ENCODE data around the gene APOL4.
"Not testable (repeated sequence)": the region's sequence is repeated elsewhere in the genome, so short reads cannot be mapped to it uniquely, and the experiment has no call there.

The APOL4 gene

DNA sequence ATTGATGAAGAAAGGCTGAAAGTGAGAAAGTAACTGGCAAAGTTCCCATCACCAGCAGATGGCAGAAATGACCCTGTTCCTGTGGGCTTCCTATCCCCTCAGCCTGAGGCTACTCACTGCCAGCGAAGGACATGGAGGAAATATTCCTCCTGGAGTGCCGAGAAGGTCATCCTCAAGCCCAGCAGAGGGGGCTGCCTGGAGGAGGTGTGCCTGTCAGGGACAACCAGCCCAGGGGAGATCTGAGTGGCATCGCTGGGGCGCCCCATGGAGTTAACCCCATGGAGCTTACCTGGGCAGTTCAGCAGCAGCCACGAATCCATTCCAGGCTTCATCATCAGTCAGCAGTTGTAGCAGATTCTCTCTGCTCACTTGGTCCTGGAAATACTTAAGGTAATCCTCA, 29.4 kb upstream of the APOL4 start:
- not testable (repeated sequence) for FAIRE-seq

DNA sequence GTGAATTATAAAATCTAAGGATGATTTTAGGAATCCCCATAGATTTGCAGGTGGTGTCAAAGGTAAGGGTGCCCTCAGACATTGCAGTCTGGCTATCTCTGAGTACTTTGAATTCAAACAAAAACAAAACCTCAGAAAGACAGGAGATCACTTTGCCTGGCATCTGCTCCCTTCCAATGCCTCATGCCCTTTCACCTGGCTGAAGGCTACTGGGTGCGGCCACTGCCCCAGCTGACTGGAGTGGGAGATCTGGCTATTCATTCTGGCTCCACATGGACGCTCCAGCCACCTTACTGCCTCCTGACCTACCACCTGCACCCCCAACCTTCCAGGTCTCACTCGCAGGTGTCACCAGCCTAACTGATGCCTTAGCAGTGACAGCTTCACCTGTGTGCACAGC, 28.0 kb upstream of the APOL4 start:
- not testable (repeated sequence) for FAIRE-seq

DNA sequence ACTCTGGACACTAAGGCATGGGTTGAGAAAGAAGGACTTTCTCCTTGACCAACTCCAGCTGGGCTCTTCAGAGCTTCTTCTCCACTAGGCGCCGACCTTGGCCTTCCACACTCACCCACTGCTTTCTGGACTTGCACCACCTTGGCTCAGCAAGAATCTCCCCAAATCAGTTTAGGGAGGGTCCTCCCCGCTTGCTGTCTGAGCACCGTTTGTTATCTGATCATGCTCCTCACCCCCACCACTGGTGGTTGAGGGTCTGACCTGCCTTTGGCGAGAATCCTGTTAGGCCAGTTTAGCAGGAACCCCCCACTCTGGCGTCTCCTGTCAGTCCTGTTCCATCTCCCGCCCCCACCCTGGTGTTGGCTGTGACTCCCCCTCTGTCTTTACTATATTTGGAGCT, 27.3 kb upstream of the APOL4 start:
- no peak for FAIRE-seq

DNA sequence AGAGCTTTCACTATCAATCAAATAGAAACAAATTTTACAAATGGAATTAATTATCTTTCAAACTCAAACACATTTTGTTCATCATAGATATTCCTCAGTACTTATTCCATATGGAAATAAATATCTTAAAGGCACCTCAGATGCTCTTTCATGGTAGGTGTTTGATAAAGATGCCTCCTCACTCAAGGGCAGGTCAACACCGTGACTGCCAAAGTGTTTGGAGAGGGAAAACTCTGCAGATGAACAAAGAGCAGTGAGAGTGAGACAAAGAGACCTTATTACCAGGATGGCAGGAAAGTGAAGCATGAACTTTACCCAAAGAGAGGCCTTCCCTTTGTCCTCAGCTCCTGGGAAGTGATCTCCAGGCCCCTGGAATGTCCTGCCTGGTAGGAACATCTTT, 26.8 kb upstream of the APOL4 start:
- FAIRE-seq, result not testable (repeated sequence)

GRCh38 chr22:36227806-36228205, 26.2 kb upstream of the APOL4 start:
- no peak for FAIRE-seq

DNA sequence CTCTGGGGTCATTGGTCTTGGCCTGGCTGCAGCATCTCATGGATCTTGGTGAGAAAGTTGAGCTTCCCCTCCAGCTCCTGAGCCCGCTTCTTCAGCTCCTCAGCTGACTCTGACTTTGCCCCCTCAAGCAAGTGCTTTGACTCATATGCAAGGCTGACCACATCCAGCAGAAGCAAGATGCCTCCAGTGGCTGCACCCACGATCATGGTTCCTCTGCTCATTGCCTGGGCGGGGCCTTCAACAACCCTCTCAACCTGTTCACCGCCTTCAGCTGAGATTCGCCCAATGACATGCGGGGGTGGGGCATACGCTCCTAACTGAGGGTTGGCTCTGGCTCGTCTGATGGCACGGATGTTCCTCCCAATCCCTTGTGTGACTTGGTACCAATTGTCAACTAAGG, 25.8 kb upstream of the APOL4 start:
- FAIRE-seq, result no peak

GRCh38 chr22:36226189-36226588, 24.6 kb upstream of the APOL4 start:
- no peak for FAIRE-seq

DNA sequence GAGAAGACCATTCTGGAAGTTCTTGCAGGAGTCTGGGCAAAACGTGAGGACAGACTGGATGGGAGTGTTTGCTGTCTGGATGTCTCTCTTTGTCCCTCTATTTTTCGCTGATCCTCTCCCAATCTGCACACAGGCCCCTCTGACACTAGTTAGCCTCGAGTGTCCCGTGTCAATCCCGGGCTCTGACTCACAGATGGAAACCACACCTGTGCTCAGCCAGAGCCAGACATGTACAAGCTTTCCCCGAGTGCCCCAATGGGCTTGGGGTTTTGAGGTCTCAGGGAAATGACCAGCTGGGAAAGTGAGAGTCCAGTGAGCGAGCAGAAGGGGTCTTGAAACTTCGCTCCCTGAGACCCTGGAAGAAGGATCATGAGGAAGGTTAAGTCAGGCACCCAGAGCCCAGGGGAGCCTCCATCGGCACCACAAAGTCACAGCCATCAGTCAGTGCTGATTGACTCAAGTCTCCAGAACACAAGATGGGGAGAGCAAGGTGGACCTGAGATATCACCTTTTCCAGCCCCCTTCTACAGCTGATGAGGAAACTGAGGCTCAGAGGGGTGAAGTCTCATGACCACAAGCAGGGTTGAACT, 23.8 kb upstream of the APOL4 start:
- no peak for FAIRE-seq

GRCh38 chr22:36224245-36224644, 22.6 kb upstream of the APOL4 start:
- FAIRE-seq, result no peak

DNA sequence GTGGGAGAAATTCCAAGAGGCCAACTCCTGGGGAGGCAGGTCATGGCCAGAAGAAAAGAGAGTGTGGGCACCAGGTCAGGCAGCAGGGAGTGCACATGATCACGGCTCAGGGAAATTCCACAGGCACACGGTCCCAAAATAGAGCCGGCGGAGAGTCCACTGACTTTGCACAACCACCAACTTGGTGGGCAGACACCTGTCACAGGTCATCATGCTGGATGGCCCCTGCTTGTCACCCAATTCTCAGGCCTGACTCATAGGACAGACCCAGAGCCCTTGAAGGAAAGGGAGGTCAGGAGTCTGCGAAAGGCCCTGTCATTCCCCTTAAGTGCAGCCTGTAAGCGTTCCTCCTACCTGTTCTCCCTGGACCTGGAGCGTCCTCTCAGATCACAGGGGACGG, 21.9 kb upstream of the APOL4 start:
- no peak for FAIRE-seq

DNA sequence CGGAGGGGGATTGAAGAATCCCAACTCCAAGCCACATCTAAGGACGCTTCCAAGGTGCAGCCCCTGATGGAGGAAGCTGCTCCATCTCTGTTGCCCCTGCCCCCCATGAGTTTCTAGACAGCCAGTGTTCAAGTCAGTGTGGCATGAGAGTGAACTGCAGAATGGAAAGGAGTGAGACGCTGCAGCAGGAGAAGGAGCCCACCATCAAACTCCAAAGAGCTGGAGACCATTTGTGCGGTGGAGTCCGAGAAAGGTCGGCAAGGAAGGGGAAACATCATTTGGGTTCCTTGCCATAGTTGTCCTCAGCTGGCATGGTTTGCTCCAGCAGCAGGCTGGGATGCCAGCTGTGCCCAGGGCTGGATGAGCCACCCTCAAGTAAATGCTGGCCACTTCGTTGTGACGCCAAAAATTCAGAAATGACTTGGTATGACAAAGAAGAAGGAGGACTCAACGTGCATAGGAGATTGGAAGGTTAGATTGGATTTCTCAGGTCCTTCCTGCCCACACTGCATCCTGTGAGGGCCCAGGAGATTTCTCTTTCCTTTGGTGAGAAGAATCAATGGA, 21.4 kb upstream of the APOL4 start:
- no peak for FAIRE-seq

DNA sequence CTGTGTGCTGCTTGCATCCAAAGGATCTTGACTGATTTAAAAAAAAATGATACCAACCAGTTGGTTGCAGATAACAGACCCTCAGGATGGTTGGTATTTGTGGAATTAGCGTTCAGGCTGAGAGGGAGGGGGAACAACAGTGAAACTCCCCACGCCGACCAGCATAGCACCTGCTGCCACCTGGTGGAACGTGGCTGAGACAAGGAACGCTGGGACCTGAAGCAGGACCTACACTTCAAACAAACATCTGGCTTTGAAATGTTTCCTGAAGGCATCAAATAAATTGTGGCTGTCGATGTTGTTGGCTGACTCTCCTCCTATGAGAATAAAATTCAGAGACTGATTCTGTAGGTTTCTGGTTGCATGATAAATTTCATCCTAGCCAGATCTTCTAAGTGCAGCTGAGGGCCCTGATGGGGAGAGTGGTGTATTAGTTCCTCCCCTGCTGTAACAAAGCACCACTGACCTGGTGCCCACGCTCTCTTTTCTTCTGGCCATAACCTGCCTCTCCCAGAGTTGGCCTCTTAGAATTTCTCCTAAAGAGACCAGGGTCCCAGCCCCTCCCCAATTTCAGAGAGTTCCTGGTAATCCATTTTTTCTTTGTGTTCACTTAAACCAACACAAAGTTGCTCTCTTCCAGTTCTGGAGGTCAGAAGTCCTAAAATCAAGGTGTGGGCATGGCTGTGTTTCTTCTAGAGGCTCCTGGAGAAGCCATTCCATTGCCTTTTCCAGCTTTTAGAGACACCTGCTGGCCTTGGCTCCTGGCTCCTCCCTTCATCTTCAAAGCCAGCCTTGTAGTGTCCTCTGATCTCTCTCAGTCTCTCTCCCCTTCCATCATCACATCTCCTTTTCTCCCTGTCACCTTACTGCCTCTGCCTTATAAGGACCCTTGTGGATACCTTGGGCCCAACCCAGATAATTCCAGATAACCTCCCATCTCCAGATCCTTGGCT, 20.5 kb upstream of the APOL4 start:
- no peak for FAIRE-seq

DNA sequence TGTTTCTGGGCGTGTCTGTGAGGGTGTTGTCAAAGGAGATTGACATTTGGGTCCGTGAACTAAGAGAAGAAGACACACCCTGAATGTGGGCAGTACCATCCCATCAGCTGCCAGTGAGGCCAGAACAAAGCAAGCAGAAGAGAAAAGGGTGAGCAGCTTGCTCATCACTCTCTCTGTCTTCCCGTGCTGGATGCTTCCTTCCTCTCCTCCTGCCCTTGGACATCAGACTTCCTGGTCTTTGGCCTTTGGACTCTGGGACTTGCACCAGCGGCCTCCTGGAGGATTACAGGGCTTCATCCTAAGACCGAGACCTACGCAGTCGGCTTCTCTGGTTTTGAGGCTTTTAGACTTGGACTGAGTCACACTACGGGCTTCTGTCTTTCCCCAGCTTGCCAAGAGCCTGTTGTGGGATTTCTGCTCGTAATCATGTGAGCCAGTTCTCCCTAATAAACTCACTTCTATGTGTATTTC, 18.9 kb upstream of the APOL4 start:
- no peak for FAIRE-seq

- no peak for FAIRE-seq
Observed at GRCh38 chr22:36218648-36219193, 17.1 kb upstream of the APOL4 start.

GRCh38 chr22:36215981-36216380, 14.4 kb upstream of the APOL4 start:
- FAIRE-seq, result no peak

GRCh38 chr22:36213586-36213985, 12.0 kb upstream of the APOL4 start:
- FAIRE-seq, result no peak

DNA sequence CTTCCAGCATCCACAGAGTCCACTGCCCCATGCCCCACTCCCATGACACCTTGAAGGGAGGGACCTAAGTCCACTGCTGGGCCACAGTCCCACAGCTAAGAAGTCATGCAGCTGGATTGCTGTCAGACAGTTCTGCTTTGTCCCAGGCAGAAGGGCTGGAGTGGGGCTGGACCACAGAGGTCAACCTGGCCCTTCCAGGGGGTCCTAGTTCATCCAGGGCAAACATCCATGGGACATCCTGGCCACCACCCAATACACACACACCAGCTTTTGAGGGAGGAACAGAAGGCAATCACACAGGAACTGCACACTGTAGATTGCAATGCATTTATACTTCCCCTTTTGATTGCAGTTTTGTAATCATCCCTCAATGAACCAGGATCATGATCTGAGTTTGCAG, 11.3 kb upstream of the APOL4 start:
- no peak for FAIRE-seq

DNA sequence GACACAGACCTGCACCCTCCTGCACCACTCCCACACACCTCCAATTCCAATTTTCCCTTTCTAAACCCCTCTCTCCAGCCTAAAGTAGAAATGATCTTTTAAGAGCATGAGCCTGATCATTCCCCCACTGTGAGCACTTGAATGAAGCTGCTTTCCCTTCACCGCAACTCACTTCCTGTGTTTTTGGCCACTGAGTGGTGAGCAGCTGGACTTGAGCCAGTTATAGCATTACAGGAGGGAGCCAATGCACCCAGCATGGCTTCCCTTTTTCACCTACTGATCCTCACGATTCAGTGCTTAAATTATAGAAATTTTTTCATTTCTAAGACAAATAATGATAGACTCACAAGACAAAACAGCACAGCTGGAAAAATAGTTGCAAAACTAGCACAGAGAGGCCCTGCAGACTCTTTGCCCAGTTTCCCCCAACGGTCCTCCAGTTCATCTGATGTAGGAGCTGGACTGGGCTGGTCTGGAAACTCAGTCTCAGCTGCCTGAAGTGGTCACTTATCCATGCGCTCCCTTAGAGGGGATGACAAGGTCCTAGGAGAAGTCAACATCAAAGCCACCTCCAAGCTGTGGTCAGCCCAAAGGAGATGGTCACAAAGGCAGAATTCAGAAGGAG, 9.7 kb upstream of the APOL4 start:
- FAIRE-seq, result no peak

DNA sequence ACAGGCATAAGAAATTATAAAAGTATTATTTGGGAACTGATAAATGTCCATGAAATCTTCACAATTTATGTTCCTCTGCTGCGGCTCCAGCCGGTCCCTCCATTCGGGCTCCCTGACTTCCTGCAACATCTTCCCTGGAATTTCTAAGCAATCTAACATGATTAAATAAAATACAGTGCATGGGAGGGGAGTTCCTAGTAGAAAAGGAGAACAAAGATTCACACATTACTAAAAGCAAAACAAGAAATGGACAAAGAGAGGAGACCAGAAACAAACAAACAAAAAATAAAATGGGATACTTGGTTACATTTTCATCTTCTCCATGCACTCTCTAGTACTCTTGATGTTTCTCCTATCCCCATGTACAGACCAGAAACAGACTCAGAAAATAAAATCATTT, 8.6 kb upstream of the APOL4 start:
- no peak for FAIRE-seq

- FAIRE-seq, result not testable (repeated sequence)
Observed at GRCh38 chr22:36209488-36209908, 7.9 kb upstream of the APOL4 start.

DNA sequence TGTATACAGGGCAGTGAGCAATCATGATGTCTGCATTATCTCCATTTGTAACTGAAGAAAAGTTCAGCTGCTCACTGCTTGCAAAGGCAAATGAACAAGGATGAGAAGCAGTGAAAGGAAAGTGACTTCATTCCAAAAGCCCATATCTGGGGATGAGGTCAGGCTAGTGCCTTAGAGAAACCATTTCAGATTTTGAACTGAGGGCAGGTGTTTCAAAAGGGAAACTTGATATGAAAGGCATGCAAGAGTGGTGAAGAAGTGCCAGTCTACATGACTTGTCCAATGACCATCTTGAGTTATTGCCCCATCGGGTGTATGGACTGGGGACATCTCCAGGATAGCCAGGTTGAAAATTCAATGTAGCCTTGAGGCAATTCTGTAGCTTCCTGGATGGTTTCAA, 7.3 kb upstream of the APOL4 start:
- FAIRE-seq, result no peak

DNA sequence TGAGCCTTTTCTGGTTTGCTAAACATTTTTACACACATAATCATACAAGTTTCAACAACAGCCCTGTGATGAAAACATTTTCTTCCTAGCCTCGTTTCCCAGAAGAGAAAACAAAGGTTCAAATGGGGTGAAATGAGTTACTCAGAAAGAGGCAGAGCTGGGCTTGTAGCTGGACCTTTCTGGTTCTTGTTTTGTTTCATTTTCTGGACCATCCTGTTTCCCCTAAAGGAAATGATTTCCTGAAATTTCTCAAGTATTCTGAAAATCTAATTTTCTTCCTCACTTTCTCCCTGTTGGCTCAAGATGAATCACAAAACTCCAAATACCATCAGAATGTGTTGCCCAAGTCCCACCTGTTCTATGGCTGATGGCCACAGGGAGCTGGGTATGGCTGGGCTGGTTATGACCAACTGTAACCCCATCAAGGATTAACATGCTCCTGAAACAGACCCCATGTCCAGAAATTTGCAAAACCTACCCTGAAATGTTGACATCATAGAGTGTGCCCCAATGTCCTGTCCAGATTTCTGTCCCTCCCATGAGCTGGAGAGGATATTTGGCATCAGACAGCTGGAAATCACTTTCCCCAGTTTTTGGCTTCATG, 6.7 kb upstream of the APOL4 start:
- no peak for FAIRE-seq

DNA sequence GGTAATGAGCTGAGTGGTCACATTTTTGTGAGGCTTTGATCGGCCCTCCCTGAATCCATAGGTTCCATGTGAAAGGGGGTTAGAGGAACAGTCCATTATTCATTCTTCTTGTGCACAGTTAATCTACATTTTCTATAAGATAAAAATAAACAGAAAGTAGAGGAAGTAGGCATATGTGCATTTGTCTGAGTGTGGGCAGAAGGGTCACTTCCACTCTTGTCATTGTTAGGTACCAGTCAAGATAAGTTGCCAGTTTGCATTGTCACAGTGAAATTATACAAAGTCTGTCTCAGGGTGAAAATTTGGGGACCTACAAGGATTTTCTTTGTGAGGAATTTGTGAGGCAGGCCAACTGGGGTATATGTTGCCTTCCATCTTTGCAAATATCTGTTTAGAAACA, 4.6 kb upstream of the APOL4 start:
- no peak for FAIRE-seq

Data from endometrium (tissue), 2 donors.